A673 (cell line): Measurements from ENCODE around the gene HAUS3. TPM values are rescaled to one million over a fixed set of nuclear protein-coding genes. Genes with fewer than 3 reads are reported as not detected.
"Not testable (repeated sequence)": the region's sequence is repeated elsewhere in the genome, so short reads cannot be mapped to it uniquely, and the experiment has no call there.

Experiments
- BruUV-seq: library from RNA; stranded (reverse); fragments of 400-500 nt; replicated peaks from 2 replicates; lab custom pipeline; 2021; lab: Mats Ljungman, UMichigan
- CTCF ChIA-PET: fragments of 300-600 bp; sonication (Branson Sonifier 250); formaldehyde crosslinking; loops from one replicate; lab custom pipeline; 2022; ENCODE audit warnings: antibody characterized with exemption; lab: Charles Lee
- POLR2A ChIA-PET: fragments of 300-600 bp; sonication (Branson Sonifier 250); formaldehyde crosslinking; loops from one replicate; lab custom pipeline; 2022; ENCODE audit warnings: antibody characterized with exemption; ENCODE audit not compliant: low non-redundant PET; lab: Charles Lee
- DNase-seq: peaks from one replicate; pipeline ENCODE4 v3.0.0-alpha.2; 2015; ENCODE audit warnings: low spot score
- H3K27ac ChIP-seq: fragments of 200-600 bp; sonication (generic); 2 replicates; pipeline ENCODE4 v1.5.1; 2016; ENCODE audit warnings: mixed run types, low read depth, mild to moderate bottlenecking, mixed read lengths, antibody characterized with exemption, low read length; ENCODE audit not compliant: poor library complexity, severe bottlenecking
- H3K27me3 ChIP-seq: fragments of 200-600 bp; sonication (generic); replicated peaks from 2 replicates; pipeline ENCODE4 v1.6.1; 2017; ENCODE audit warnings: mixed run types, low read depth, mild to moderate bottlenecking, mixed read lengths, antibody characterized with exemption, low read length; ENCODE audit not compliant: insufficient read depth, poor library complexity
- H3K36me3 ChIP-seq: fragments of 200-600 bp; sonication (generic); 2 replicates; pipeline ENCODE4 v1.6.1; 2016; ENCODE audit warnings: mixed run types, mild to moderate bottlenecking, mixed read lengths, antibody characterized with exemption, low read length; ENCODE audit not compliant: insufficient read depth, poor library complexity, severe bottlenecking
- H3K4me1 ChIP-seq: fragments of 200-600 bp; sonication (generic); 2 replicates; pipeline ENCODE4 v1.6.1; 2017; ENCODE audit warnings: mixed run types, mild to moderate bottlenecking, mixed read lengths, antibody characterized with exemption, low read length; ENCODE audit not compliant: insufficient read depth, poor library complexity, severe bottlenecking
- H3K4me3 ChIP-seq: fragments of 200-600 bp; sonication (generic); 2 replicates; pipeline ENCODE4 v1.5.1; 2016; ENCODE audit warnings: low read depth, mixed run types, mild to moderate bottlenecking, mixed read lengths, low read length; ENCODE audit not compliant: poor library complexity, severe bottlenecking
- H3K9me3 ChIP-seq: fragments of 200-600 bp; sonication (generic); 2 replicates; pipeline ENCODE4 v1.6.1; 2016; ENCODE audit warnings: mixed run types, low read depth, mild to moderate bottlenecking, mixed read lengths, antibody characterized with exemption, low read length; ENCODE audit not compliant: poor library complexity, severe bottlenecking
- EZH2 ChIP-seq: fragments of 200-600 bp; sonication (generic); IDR thresholded peaks from 2 replicates; pipeline ENCODE4 v1.6.1; 2017; ENCODE audit warnings: borderline replicate concordance, low read depth, mild to moderate bottlenecking, mixed read lengths, antibody characterized with exemption, low read length; ENCODE audit not compliant: poor library complexity, severe bottlenecking
- intact Hi-C: fragments of 100-400 bp; cut with micrococcal nuclease; formaldehyde crosslinking; loops from one replicate; pipeline ENCODE4 v1.10.0; 2022; ENCODE audit not compliant: unreplicated experiment
- total RNA-seq: library from RNA; stranded (reverse); gene quantifications from 2 replicates; pipeline ENCODE4 v1.2.3, GENCODE V29; 2021
- TF ChIP-seq, protein P1 (sequence below): fragments of 300-800, 200-600 bp; sonication (generic); conservative IDR thresholded peaks from 2 replicates; pipeline ENCODE4 v1.5.1; 2017; ENCODE audit warnings: low read depth, mild to moderate bottlenecking, antibody characterized with exemption, low read length, moderate library complexity, mixed read lengths

The HAUS3 gene
- total RNA-seq, 1 experiment from 2014 or later, result 27.7 TPM

GRCh38 chr4:2231082-2231481 is 10.8 kb downstream of the HAUS3 start:
- Histone ChIP-seq H3K27ac (no peak overlapping the region), H3K4me3 (no peak overlapping the region), H3K27me3 (no peaks in the 10 kb centered on the region), H3K36me3 (peaks cover 43% of the 10 kb centered on the region), H3K4me1 (no peaks in the 10 kb centered on the region), H3K9me3 (no peaks in the 10 kb centered on the region)
- no peak for DNase-seq
- no TSS peak for BruUV-seq
- POLR2A ChIA-PET, result no interaction called here
- CTCF ChIA-PET, result no interaction called here
- TF ChIP-seq, protein P1, sequence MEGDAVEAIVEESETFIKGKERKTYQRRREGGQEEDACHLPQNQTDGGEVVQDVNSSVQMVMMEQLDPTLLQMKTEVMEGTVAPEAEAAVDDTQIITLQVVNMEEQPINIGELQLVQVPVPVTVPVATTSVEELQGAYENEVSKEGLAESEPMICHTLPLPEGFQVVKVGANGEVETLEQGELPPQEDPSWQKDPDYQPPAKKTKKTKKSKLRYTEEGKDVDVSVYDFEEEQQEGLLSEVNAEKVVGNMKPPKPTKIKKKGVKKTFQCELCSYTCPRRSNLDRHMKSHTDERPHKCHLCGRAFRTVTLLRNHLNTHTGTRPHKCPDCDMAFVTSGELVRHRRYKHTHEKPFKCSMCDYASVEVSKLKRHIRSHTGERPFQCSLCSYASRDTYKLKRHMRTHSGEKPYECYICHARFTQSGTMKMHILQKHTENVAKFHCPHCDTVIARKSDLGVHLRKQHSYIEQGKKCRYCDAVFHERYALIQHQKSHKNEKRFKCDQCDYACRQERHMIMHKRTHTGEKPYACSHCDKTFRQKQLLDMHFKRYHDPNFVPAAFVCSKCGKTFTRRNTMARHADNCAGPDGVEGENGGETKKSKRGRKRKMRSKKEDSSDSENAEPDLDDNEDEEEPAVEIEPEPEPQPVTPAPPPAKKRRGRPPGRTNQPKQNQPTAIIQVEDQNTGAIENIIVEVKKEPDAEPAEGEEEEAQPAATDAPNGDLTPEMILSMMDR, result no peak
- TF ChIP-seq EZH2, result no peak
- intact Hi-C loops, result loop anchor here (10.0 kb wide), 1 partner anchor 294 kb away; no protein-coding TSS in a partner anchor

- H3K36me3 ChIP-seq, result peaks cover 14% of the 10 kb centered on the region
- CTCF ChIA-PET, result interaction anchor here (0.7 kb wide), 1 partner anchor 9 kb away, joined by 3 read pairs; no protein-coding TSS in a partner anchor
- no TSS peak for BruUV-seq
- no peak for TF ChIP-seq EZH2
- TF ChIP-seq, protein P1, result no peak
- no peak overlapping the region for H3K4me3 ChIP-seq
- no peak for DNase-seq
- H3K27ac ChIP-seq, result no peak overlapping the region
- POLR2A ChIA-PET, result no interaction called here
- H3K9me3 ChIP-seq, result no peaks in the 10 kb centered on the region
- intact Hi-C loops, result no loop called here
- H3K27me3 ChIP-seq, result no peaks in the 10 kb centered on the region
- H3K4me1 ChIP-seq, result no peaks in the 10 kb centered on the region
Measured at GRCh38 chr4:2226261-2226660, 15.7 kb downstream of the HAUS3 start.

DNA sequence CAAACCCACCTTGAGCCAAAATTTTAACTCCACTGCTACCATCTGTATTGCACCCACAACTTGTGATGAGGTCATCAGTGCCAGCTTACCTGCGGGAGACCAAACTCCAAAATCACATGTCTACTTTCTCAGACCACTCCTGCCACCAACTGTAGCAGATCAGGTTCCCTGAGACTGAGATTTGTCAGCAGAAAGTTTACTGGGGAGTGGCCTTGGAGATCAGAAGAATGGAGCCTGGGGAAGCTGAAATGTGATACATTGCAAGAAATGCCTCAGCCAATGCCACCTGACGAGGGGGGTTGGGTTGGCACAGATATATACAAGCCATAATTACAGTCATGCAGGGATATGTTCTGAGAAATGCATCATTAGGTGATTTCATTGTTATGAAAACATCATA is 19.1 kb downstream of the HAUS3 start:
- H3K27ac ChIP-seq, result no peak overlapping the region
- CTCF ChIA-PET, result no interaction called here
- H3K9me3 ChIP-seq, result no peaks in the 10 kb centered on the region
- H3K4me1 ChIP-seq, result no peaks in the 10 kb centered on the region
- peaks cover 7% of the 10 kb centered on the region for H3K36me3 ChIP-seq
- no TSS peak for BruUV-seq
- DNase-seq, result no peak
- no peak overlapping the region for H3K4me3 ChIP-seq
- H3K27me3 ChIP-seq, result no peaks in the 10 kb centered on the region
- intact Hi-C loops, result no loop called here
- no peak for TF ChIP-seq EZH2
- TF ChIP-seq, protein P1, result no peak
- POLR2A ChIA-PET, result no interaction called here

DNA sequence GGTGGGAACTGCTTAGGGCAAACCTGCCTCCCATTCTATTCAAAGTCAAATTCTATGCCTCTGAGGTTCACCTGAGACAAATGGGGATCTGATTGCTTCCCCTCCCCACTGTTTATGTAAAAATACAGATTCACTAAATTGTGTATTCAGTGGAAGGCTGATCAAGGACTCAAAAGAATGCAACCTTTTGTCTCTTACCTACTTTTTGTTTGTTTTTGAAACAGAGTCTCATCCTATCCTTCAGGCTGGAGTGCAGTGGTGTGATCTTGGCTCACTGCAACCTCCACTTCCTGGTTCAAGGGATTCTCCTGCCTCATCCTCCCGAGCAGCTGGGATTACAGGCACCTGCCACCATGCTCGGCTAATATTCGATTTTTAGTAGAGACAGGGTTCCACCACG is 20.5 kb downstream of the HAUS3 start:
- CTCF ChIA-PET, intact Hi-C loops, H3K36me3 ChIP-seq, H3K27me3 ChIP-seq, BruUV-seq, H3K4me1 ChIP-seq, DNase-seq, H3K4me3 ChIP-seq, POLR2A ChIA-PET, H3K9me3 ChIP-seq, H3K27ac ChIP-seq: not testable (repeated sequence)
